SIG-M5 treated with dmso at 0.1 percent for 504 hours (cell line): ENCODE results near the gene TELO2.
"Not testable (repeated sequence)": the region's sequence is repeated elsewhere in the genome, so short reads cannot be mapped to it uniquely, and the experiment has no call there.

Source experiments
- DNase-seq: peaks from one replicate; lab custom pipeline; 2025; ENCODE audit not compliant: unreplicated experiment; lab: John Stamatoyannopoulos, UW

The TELO2 gene

DNA sequence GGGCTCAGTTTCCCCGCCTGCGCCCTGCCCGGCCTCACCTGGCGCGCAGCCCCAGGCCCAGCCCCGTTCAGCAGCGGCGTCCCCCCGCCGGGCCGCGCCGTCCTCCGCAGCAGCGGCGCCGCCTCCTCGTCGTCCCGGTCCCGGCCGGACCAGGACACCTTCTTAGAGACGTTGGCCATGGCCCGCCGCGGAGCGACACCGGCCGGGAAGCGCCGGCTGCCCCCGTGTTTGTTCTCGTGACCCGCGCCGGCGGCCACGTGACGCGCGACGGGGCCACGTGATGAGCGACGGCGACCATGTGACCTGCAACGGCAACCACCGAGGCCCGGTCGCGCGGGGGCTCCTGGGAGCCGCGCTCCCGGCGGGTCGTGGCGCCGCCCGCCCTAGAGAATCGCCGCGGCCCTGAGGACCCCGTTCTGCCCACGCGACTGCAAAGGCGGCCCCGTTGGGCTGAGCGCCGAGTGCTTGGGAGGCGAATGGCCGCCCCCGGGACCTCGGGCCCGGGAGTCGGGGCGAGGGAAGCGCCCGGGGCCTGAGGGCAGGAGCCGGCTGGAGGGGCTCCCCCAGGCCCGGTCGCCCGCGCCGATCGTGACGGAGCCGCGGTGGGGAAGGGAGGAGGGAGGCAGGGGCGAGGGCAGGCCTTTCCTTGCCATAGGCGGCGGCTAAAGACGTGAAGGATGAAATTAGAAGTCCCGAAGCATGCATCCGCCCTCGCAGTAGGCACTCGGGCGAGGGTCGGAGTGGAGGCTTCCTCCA is 18.2 kb upstream of the TELO2 start, which contains the start of gene CLCN7:
TSS of gene CLCN7 (minus strand) at position 233 of the 756 bp plus-strand sequence. CDS start at position 179, 54 bp downstream.
- DNase-seq = peak; percentile 66

- DNase-seq = no peak
These were observed 17.5 kb upstream of the TELO2 start for GRCh38 chr16:1475552-1476114.

DNA sequence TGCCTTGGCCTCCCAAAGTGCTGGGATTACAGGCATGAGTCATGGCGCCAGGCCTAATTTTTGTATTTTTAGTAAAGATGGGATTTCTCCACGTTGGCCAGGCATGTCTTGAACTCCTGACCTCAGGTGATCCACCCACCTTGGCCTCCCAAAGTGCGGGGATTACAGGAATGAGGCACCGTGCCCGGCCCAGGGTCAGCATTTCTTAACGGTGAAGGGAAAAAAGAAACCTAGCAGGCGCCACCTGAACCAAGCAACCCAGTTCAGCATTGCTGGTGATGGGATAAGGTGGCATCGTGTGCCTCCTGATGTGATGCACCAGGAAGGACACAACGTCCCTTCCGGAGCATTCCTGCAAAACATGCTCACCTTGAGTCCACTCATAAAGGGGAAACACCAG is 16.1 kb upstream of the TELO2 start:
- no peak for DNase-seq

GRCh38 chr16:1478937-1479336 is 14.2 kb upstream of the TELO2 start:
- DNase-seq = not testable (repeated sequence)

- DNase-seq = no peak
These were observed 11.0 kb upstream of the TELO2 start for GRCh38 chr16:1481906-1482835.

DNA sequence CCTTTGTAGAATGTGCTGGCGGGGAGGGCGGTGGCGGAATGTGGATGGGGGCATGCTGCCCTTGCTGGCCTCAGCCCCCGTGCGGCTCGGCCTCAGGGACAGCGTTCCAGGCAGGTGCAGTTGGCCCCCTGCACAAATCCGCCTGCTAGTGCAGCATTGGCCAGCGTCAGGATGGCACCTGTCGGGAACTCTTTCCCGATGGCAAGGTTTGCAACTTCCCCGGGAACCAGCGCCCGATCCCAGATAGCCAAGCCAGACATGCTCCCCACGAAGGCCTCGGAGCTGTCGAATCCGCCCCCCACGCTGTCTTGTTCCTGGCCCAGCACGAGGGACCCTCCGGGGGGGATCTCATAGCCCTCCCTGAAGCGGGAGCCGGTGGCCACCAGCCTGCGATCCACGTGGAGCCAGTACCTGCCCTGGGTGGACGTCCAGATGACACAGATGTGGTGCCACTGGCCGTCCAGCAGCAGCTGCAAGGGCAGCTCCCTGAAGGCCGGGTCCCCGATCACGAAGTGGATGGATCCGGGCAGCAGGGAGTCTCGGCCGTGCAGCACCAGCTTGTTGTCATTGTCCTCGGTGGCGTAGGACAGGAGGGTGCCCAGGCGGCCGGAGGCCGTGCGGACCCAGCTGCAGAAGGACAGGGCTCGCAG is 7.2 kb upstream of the TELO2 start:
- no peak for DNase-seq

- no peak for DNase-seq
These were observed 6.4 kb upstream of the TELO2 start for GRCh38 chr16:1486551-1487390.

- no peak for DNase-seq
These were observed 5.6 kb upstream of the TELO2 start for GRCh38 chr16:1487395-1488053.

GRCh38 chr16:1488054-1488601 is 5.0 kb upstream of the TELO2 start:
- DNase-seq = no peak

- DNase-seq = no peak
These were observed 4.5 kb upstream of the TELO2 start, which contains the start of gene PTX4 for GRCh38 chr16:1488619-1489018. PTX4 (minus strand) TSS chr16:1488944; CDS start chr16:1488909, 35 bp downstream.

GRCh38 chr16:1489077-1489476 is 4.1 kb upstream of the TELO2 start:
- no peak for DNase-seq

- DNase-seq = no peak
These were observed 1.8 kb upstream of the TELO2 start for GRCh38 chr16:1491327-1491726.

DNA sequence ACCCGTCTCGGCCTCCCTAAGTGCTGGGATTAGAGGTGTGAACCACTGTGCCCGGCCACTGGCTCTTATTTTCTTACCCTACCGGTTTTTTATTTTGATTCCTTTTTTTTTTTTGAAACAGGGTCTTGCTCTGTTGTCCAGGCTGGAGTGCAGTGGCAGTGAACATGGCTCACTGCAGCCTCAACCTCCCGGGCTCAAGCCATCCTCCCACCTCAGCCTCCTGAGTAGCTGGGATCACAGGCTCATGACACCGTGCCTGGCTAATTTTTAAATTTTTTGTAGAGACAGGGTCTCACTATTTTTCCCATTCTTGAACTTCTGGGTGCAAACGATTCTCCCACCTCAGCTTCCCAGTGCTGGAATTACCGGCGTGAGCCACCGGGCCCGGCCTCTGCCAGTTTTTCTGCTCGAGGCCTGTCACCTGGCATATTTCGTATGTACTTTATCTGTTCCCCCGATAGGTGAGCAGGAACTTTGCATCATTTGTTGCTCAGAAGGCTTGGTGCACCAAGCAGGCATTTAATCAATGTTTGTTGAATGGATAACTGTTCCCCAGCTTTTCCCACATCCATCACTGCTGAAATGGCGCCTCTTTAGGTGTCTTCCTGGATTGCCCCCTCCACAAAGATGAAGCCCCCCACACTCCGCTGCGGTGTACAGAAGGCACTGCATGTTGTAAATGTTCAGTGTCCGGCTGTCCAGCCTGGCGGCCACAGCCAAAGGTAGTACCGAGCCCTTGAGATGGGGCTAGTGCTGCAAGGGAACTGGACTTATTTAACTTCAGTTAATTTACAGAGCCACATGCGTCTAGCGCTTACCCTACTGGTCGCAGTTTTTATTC is 858 bp upstream of the TELO2 start:
- DNase-seq = no peak

DNA sequence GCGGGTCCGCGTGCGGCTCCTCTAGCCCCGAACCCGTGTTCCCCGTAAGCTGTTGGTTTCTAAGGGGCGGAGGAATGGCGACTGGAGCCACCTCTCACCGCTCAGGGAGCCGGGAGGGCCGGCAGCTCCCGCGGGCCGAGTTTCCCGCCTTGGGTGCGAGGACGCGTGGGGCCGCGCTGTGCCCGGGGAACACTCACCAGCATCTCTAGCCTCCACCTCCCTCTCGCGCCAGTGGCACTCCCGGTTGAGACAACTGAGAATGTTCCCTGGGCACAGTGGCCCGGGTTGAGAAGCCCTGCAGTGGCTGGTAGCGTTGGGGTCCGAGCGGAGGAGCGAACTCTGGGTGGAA is 560 bp downstream of the TELO2 start:
- DNase-seq = no peak

DNA sequence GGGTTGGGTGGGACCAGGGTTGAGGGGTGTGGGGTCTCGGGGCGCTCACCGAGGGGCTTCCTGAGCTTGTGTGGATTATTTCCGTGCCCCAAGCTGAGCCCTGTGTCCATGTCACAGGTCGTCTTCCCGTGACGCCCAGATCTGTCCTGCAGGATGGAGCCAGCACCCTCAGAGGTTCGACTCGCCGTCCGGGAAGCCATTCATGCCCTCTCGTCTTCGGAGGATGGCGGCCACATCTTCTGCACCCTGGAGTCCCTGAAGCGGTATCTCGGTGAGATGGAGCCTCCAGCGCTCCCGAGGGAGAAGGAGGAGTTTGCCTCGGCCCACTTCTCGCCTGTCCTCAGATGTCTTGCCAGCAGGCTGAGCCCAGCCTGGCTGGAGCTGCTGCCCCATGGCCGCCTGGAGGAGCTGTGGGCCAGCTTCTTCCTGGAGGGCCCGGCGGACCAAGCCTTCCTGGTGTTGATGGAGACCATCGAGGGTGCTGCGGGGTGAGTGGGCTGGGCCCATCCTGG is 1.0 kb downstream of the TELO2 start:
- no peak for DNase-seq

DNA sequence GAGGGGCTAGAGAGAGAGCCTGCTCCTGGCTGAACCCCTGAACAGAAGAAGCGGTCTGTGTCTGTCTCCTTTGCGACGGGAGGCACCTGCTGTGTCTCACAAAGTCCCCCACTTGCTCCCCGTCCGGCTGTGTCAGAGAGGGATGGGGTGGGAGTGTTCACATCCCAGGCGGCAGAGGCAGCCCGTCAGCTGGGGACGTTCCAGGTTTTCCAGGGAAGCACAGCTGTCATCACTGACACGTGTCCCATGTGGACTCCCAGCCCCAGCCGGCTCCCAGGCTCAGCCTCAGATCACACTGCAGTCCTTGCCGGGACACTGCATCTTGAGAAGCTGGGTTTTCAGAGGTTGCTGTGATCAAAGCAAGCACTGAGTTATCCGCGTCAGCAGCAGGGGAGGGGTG is 1.6 kb downstream of the TELO2 start:
- no peak for DNase-seq

GRCh38 chr16:1495211-1495888 is 2.2 kb downstream of the TELO2 start:
- DNase-seq = no peak

GRCh38 chr16:1495889-1496262 is 2.7 kb downstream of the TELO2 start:
- no peak for DNase-seq
